GM21717 (cell line): ENCODE results near the gene LZTS2.

Experiments used
- ATAC-seq: cut with Tn5 transposase; IDR thresholded peaks from one replicate; pipeline ENCODE4 v1.9.1; 2021; ENCODE audit warnings: mild to moderate bottlenecking, moderate library complexity; ENCODE audit not compliant: unreplicated experiment

The LZTS2 gene

GRCh38 chr10:101047961-101048892 is 48.6 kb downstream of the LZTS2 start:
- ATAC-seq: no peak

- no peak for ATAC-seq
Observed at GRCh38 chr10:101050208-101051069, 50.8 kb downstream of the LZTS2 start.

- no peak for ATAC-seq
Observed at GRCh38 chr10:101052285-101052684, 52.7 kb downstream of the LZTS2 start.

GRCh38 chr10:101053516-101053915 is 53.9 kb downstream of the LZTS2 start:
- ATAC-seq: no peak

- ATAC-seq: no peak
Observed at GRCh38 chr10:101054351-101054750, 54.7 kb downstream of the LZTS2 start.

- no peak for ATAC-seq
Observed at GRCh38 chr10:101054876-101055275, 55.3 kb downstream of the LZTS2 start.

- no peak for ATAC-seq
Observed at GRCh38 chr10:101055411-101055810, 55.8 kb downstream of the LZTS2 start.

- ATAC-seq: no peak
Observed at GRCh38 chr10:101056365-101057151, 57.0 kb downstream of the LZTS2 start.
